DND-41 (cell line): ENCODE data around the gene SKAP1.

Experiments used
- ATAC-seq: fragments of 200-7000 bp; cut with Tn5 transposase; 3 replicates; pipeline ENCODE4 v1.9.1; 2021; ENCODE audit warnings: low read depth; ENCODE audit not compliant: insufficient read depth
- DNase-seq: peaks from one replicate; pipeline ENCODE4 v3.0.0-alpha.2; 2020
- H2AFZ ChIP-seq: 2 replicates; pipeline ENCODE4 v1.6.0; 2012; ENCODE audit warnings: low read depth, low read length
- H3K27ac ChIP-seq: 2 replicates; pipeline ENCODE4 v1.5.1; 2012; ENCODE audit warnings: low read length, inconsistent platforms
- H3K27me3 ChIP-seq: fragments of 200-600 bp; sonication (generic); 2 replicates; pipeline ENCODE4 v1.6.0; 2012; ENCODE audit warnings: low read length, mild to moderate bottlenecking, inconsistent platforms; ENCODE audit not compliant: insufficient read depth, poor library complexity
- H3K36me3 ChIP-seq: 2 replicates; pipeline ENCODE4 v1.5.1; 2012; ENCODE audit warnings: low read length, inconsistent platforms; ENCODE audit not compliant: insufficient read depth
- H3K4me1 ChIP-seq: 2 replicates; pipeline ENCODE4 v1.5.1; 2012; ENCODE audit warnings: mild to moderate bottlenecking, low read length; ENCODE audit not compliant: insufficient read depth
- H3K4me2 ChIP-seq: 2 replicates; pipeline ENCODE4 v1.6.0; 2012; ENCODE audit warnings: mild to moderate bottlenecking, moderate library complexity, low read length, inconsistent platforms; ENCODE audit not compliant: insufficient read depth
- H3K4me3 ChIP-seq, 2 experiments: fragments of 200-600 bp in 1 of 2; shearing (Covaris generic) in 1 of 2; 2 replicates each; pipeline ENCODE4 v1.5.1; 2012 to 2016; ENCODE audit warnings: inconsistent platforms in 2 of 2, low read length in 2 of 2, mild to moderate bottlenecking in 2 of 2, low read depth in 1 of 2, moderate library complexity in 1 of 2
- H3K79me2 ChIP-seq: 2 replicates; pipeline ENCODE4 v1.6.0; 2012; ENCODE audit warnings: low read length, inconsistent platforms; ENCODE audit not compliant: insufficient read depth
- H3K9ac ChIP-seq: 2 replicates; pipeline ENCODE4 v1.6.0; 2012; ENCODE audit warnings: low read depth, mild to moderate bottlenecking, inconsistent platforms, low read length, moderate library complexity
- H3K9me3 ChIP-seq: 2 replicates; pipeline ENCODE4 v1.5.1; 2012; ENCODE audit warnings: low read length, moderate library complexity, mild to moderate bottlenecking, inconsistent platforms; ENCODE audit not compliant: insufficient read depth, severe bottlenecking
- H4K20me1 ChIP-seq: 2 replicates; pipeline ENCODE4 v1.6.0; 2012; ENCODE audit warnings: low read length; ENCODE audit not compliant: insufficient read depth
- CTCF ChIP-seq: IDR thresholded peaks from 2 replicates; pipeline ENCODE4 v1.5.1; 2012; ENCODE audit warnings: borderline replicate concordance, low read length, moderate library complexity, mild to moderate bottlenecking; ENCODE audit not compliant: poor library complexity, severe bottlenecking; ENCODE audit errors: extremely low read depth
- EZH2 ChIP-seq: IDR thresholded peaks from 3 replicates; pipeline ENCODE4 v1.6.1; 2012; ENCODE audit warnings: borderline replicate concordance, low read depth, mild to moderate bottlenecking, moderate library complexity, low read length, inconsistent platforms; ENCODE audit not compliant: severe bottlenecking

SKAP1 gene

GRCh38 chr17:48406936-48407567 is 23.0 kb downstream of the SKAP1 start:
- no peak overlapping the region for H2AFZ ChIP-seq
- H3K4me2 ChIP-seq = no peak overlapping the region
- H3K27me3 ChIP-seq = peaks cover 14% of the 10 kb centered on the region
- TF ChIP-seq CTCF (no peak), EZH2 (no peak)
- no peaks in the 10 kb centered on the region for H3K79me2 ChIP-seq
- no peaks in the 10 kb centered on the region for H3K36me3 ChIP-seq
- no peak overlapping the region for H3K9ac ChIP-seq
- H3K4me1 ChIP-seq = no peaks in the 10 kb centered on the region
- ATAC-seq (no peak), DNase-seq (no peak)
- no peaks in the 10 kb centered on the region for H4K20me1 ChIP-seq
- H3K9me3 ChIP-seq = no peaks in the 10 kb centered on the region
- no peak overlapping the region for H3K4me3 ChIP-seq
- H3K27ac ChIP-seq = no peak overlapping the region

GRCh38 chr17:48394821-48395220 is 35.2 kb downstream of the SKAP1 start:
- H3K36me3 ChIP-seq = no peaks in the 10 kb centered on the region
- H3K9me3 ChIP-seq = no peaks in the 10 kb centered on the region
- TF ChIP-seq CTCF = no peak
- no peak for TF ChIP-seq EZH2
- no peak overlapping the region for H3K27ac ChIP-seq
- peaks cover 12% of the 10 kb centered on the region for H3K27me3 ChIP-seq
- H3K4me2 ChIP-seq = no peak overlapping the region
- no peaks in the 10 kb centered on the region for H4K20me1 ChIP-seq
- no peak for DNase-seq
- H2AFZ ChIP-seq = no peak overlapping the region
- H3K4me3 ChIP-seq = no peak overlapping the region
- H3K79me2 ChIP-seq = no peaks in the 10 kb centered on the region
- H3K9ac ChIP-seq = no peak overlapping the region
- no peaks in the 10 kb centered on the region for H3K4me1 ChIP-seq
- no peak for ATAC-seq

- no peaks in the 10 kb centered on the region for H3K9me3 ChIP-seq
- H3K27me3 ChIP-seq = peaks cover 19% of the 10 kb centered on the region
- no peak for ATAC-seq
- no peak overlapping the region for H3K9ac ChIP-seq
- no peak overlapping the region for H2AFZ ChIP-seq
- H3K27ac ChIP-seq = no peak overlapping the region
- DNase-seq = no peak
- H3K36me3 ChIP-seq = no peaks in the 10 kb centered on the region
- H4K20me1 ChIP-seq = no peaks in the 10 kb centered on the region
- H3K4me3 ChIP-seq = no peak overlapping the region
- TF ChIP-seq CTCF = no peak
- TF ChIP-seq EZH2 = no peak
- no peaks in the 10 kb centered on the region for H3K79me2 ChIP-seq
- H3K4me2 ChIP-seq = no peak overlapping the region
- H3K4me1 ChIP-seq = no peaks in the 10 kb centered on the region
Observed at GRCh38 chr17:48393283-48393682, 36.7 kb downstream of the SKAP1 start.
